Gastrocnemius medialis (tissue), 4 donors: Measurements from ENCODE around the gene KCTD5.
"Not testable (repeated sequence)": the region's sequence is repeated elsewhere in the genome, so short reads cannot be mapped to it uniquely, and the experiment has no call there.

Source experiments
- CTCF ChIP-seq, 5 experiments: fragments of 450-650 bp in 3 of 5; fragments of 200-600 bp in 2 of 5; sonication (generic) in 2 of 5; IDR thresholded peaks in 4 of 5; conservative IDR thresholded peaks in 1 of 5; 1 replicate in 4 of 5; 2 replicates in 1 of 5; pipeline ENCODE4 v1.5.1; 2016 to 2019; ENCODE audit warnings: antibody characterized with exemption in 5 of 5, mild to moderate bottlenecking in 3 of 5, moderate library complexity in 3 of 5
- POLR2A ChIP-seq, 2 donors: fragments of 450-650 bp; IDR thresholded peaks; one replicate each; pipeline ENCODE4 v1.6.1; 2017; ENCODE audit warnings: antibody characterized with exemption in 2 of 2, mild to moderate bottlenecking in 2 of 2, moderate library complexity in 2 of 2

GRCh38 chr16:2671193-2671592, 11.1 kb upstream of the KCTD5 start:
- not testable (repeated sequence) for TF ChIP-seq POLR2A (IDR thresholded peaks at IDR 0.05); CTCF (IDR thresholded peaks at IDR 0.05 in 4 of 5, conservative IDR thresholded peaks at IDR 0.05 in 1 of 5)
